ENCODE results near the gene TMC5. TPM values are rescaled to one million over a fixed set of nuclear protein-coding genes. Genes with fewer than 3 reads are reported as not detected.
"Not testable (repeated sequence)": the region's sequence is repeated elsewhere in the genome, so short reads cannot be mapped to it uniquely, and the experiment has no call there.

The TMC5 gene
- total RNA-seq, 2 experiments from 2014 or later: not detected

- Mint-ChIP-seq H3K4me1 (ENCODE audit: low read depth) (no peaks in the 10 kb centered on the region), H3K4me3 (no peak overlapping the region), H3K27me3 (ENCODE audit: low read depth) (no peaks in the 10 kb centered on the region), H3K36me3 (ENCODE audit: low read depth) (peaks cover 45% of the 10 kb centered on the region), H3K9me3 (no peaks in the 10 kb centered on the region), H3K27ac (no peak overlapping the region)
- CTCF ChIA-PET: no interaction called here
- DNase-seq: no peak
- intact Hi-C loops (cut with micrococcal nuclease): no loop called here
Observed at GRCh38 chr16:19540241-19540970, 122.7 kb downstream of the TMC5 start.

GRCh38 chr16:19542138-19542821 is 124.6 kb downstream of the TMC5 start:
- Mint-ChIP-seq H3K27me3 (ENCODE audit: low read depth) (no peaks in the 10 kb centered on the region), H3K27ac (no peak overlapping the region), H3K4me1 (ENCODE audit: low read depth) (no peaks in the 10 kb centered on the region), H3K9me3 (no peaks in the 10 kb centered on the region), H3K36me3 (ENCODE audit: low read depth) (peaks cover 34% of the 10 kb centered on the region), H3K4me3 (no peak overlapping the region)
- no peak for DNase-seq
- intact Hi-C loops (cut with micrococcal nuclease): no loop called here
- CTCF ChIA-PET: no interaction called here

- H3K4me3 Mint-ChIP-seq; H3K9me3 Mint-ChIP-seq; H3K4me1 Mint-ChIP-seq (ENCODE audit: low read depth); intact Hi-C loops (cut with micrococcal nuclease); DNase-seq; H3K27ac Mint-ChIP-seq; H3K27me3 Mint-ChIP-seq (ENCODE audit: low read depth); CTCF ChIA-PET: not testable (repeated sequence)
- peaks cover 34% of the 10 kb centered on the region for H3K36me3 Mint-ChIP-seq (ENCODE audit: low read depth)
Observed at GRCh38 chr16:19543278-19543996, 125.8 kb downstream of the TMC5 start.

- H3K27ac Mint-ChIP-seq: no peak overlapping the region
- H3K27me3 Mint-ChIP-seq (ENCODE audit: low read depth): no peaks in the 10 kb centered on the region
- no peaks in the 10 kb centered on the region for H3K9me3 Mint-ChIP-seq
- H3K4me3 Mint-ChIP-seq: no peak overlapping the region
- H3K4me1 Mint-ChIP-seq (ENCODE audit: low read depth): no peaks in the 10 kb centered on the region
- no peak for DNase-seq
- intact Hi-C loops (cut with micrococcal nuclease): no loop called here
- H3K36me3 Mint-ChIP-seq (ENCODE audit: low read depth): peaks cover 14% of the 10 kb centered on the region
- CTCF ChIA-PET: interaction anchor here (0.6 kb wide), 1 partner anchor 291 kb away, joined by 4 read pairs; no protein-coding TSS in a partner anchor
Observed at GRCh38 chr16:19548144-19548543, 130.5 kb downstream of the TMC5 start.

Other genes with a start within 250 kb of the TMC5 start
- gene SYT17, start 249.6 kb upstream of the TMC5 start, total RNA-seq: not detected
- not detected for gene CLEC19A, start 132.2 kb upstream of the TMC5 start, total RNA-seq
- gene GDE1, start 104.2 kb downstream of the TMC5 start, total RNA-seq: 10 to 100 TPM; 13.3 to 17.1 TPM
- gene CCP110, start 106.1 kb downstream of the TMC5 start, total RNA-seq: 10 to 100 TPM; 27.3 to 31.9 TPM
- 10 to 100 TPM; 30.3 to 32.4 TPM for gene VPS35L, start 137.8 kb downstream of the TMC5 start, total RNA-seq

Measured in activated naive CD4-positive, alpha-beta T cell treated with anti-CD3 and anti-CD28 coated beads for 36 hours (primary cell).